ENCODE results near the gene GATA5.

The GATA5 gene

GRCh38 chr20:62501801-62502495 is 26.2 kb upstream of the GATA5 start:
- no peak overlapping the region for H3K27ac ChIP-seq (ENCODE audit: extremely low read depth, low read depth, low read length)
- POLR2A ChIA-PET: no interaction called here
- 0 out of 2 replicates have a peak, but pooled peaks have one; percentile 36 for TF ChIP-seq ATF2 (tag by site-specific recombination; IDR thresholded peaks at IDR 0.05; ENCODE audit: low read depth)
- no peak for TF ChIP-seq IKZF3 (tag by site-specific recombination; IDR thresholded peaks at IDR 0.05)
- no peak for TF ChIP-seq ZNF146 (tag by site-specific recombination; IDR thresholded peaks at IDR 0.05)
- no peak for TF ChIP-seq MZF1 (tag by site-specific recombination; IDR thresholded peaks at IDR 0.05; ENCODE audit: borderline replicate concordance)
- TF ChIP-seq ZNF76 (tag by site-specific recombination; IDR thresholded peaks at IDR 0.05; ENCODE audit: borderline replicate concordance, low read depth): no peak
- no peak for TF ChIP-seq AEBP2 (tag by site-specific recombination; IDR thresholded peaks at IDR 0.05; ENCODE audit: borderline replicate concordance)
- TF ChIP-seq ZNF37A (tag by site-specific recombination; IDR thresholded peaks at IDR 0.05): no peak
- TF ChIP-seq, protein P1, sequence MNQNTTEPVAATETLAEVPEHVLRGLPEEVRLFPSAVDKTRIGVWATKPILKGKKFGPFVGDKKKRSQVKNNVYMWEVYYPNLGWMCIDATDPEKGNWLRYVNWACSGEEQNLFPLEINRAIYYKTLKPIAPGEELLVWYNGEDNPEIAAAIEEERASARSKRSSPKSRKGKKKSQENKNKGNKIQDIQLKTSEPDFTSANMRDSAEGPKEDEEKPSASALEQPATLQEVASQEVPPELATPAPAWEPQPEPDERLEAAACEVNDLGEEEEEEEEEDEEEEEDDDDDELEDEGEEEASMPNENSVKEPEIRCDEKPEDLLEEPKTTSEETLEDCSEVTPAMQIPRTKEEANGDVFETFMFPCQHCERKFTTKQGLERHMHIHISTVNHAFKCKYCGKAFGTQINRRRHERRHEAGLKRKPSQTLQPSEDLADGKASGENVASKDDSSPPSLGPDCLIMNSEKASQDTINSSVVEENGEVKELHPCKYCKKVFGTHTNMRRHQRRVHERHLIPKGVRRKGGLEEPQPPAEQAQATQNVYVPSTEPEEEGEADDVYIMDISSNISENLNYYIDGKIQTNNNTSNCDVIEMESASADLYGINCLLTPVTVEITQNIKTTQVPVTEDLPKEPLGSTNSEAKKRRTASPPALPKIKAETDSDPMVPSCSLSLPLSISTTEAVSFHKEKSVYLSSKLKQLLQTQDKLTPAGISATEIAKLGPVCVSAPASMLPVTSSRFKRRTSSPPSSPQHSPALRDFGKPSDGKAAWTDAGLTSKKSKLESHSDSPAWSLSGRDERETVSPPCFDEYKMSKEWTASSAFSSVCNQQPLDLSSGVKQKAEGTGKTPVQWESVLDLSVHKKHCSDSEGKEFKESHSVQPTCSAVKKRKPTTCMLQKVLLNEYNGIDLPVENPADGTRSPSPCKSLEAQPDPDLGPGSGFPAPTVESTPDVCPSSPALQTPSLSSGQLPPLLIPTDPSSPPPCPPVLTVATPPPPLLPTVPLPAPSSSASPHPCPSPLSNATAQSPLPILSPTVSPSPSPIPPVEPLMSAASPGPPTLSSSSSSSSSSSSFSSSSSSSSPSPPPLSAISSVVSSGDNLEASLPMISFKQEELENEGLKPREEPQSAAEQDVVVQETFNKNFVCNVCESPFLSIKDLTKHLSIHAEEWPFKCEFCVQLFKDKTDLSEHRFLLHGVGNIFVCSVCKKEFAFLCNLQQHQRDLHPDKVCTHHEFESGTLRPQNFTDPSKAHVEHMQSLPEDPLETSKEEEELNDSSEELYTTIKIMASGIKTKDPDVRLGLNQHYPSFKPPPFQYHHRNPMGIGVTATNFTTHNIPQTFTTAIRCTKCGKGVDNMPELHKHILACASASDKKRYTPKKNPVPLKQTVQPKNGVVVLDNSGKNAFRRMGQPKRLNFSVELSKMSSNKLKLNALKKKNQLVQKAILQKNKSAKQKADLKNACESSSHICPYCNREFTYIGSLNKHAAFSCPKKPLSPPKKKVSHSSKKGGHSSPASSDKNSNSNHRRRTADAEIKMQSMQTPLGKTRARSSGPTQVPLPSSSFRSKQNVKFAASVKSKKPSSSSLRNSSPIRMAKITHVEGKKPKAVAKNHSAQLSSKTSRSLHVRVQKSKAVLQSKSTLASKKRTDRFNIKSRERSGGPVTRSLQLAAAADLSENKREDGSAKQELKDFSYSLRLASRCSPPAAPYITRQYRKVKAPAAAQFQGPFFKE (tag by site-specific recombination; IDR thresholded peaks at IDR 0.05; ENCODE audit: borderline replicate concordance): no peak
- TF ChIP-seq ZNF398 (tag by site-specific recombination; IDR thresholded peaks at IDR 0.05): peak; percentile 44; the same call in 1 of the 2 replicates
- peak; percentile 76 for TF ChIP-seq ZBTB21 (tag by site-specific recombination; IDR thresholded peaks at IDR 0.05)
- TF ChIP-seq ZBTB6 (tag by site-specific recombination; IDR thresholded peaks at IDR 0.05): no peak
- TF ChIP-seq ZNF530 (tag by site-specific recombination; IDR thresholded peaks at IDR 0.05; ENCODE audit: low read depth): no peak
- TF ChIP-seq, protein P2, sequence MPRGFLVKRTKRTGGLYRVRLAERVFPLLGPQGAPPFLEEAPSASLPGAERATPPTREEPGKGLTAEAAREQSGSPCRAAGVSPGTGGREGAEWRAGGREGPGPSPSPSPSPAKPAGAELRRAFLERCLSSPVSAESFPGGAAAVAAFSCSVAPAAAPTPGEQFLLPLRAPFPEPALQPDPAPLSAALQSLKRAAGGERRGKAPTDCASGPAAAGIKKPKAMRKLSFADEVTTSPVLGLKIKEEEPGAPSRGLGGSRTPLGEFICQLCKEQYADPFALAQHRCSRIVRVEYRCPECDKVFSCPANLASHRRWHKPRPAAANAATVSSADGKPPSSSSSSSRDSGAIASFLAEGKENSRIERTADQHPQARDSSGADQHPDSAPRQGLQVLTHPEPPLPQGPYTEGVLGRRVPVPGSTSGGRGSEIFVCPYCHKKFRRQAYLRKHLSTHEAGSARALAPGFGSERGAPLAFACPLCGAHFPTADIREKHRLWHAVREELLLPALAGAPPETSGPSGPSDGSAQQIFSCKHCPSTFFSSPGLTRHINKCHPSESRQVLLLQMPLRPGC (tag by site-specific recombination; IDR thresholded peaks at IDR 0.05): peak; percentile 17; the same call in 1 of the 2 replicates
- TF ChIP-seq ZSCAN23 (tag by site-specific recombination; IDR thresholded peaks at IDR 0.05): 0 out of 2 replicates have a peak, but pooled peaks have one; percentile 63
- no peak for TF ChIP-seq ZNF555 (tag by site-specific recombination; conservative IDR thresholded peaks at IDR 0.05)
- no peak for TF ChIP-seq ZNF391 (tag by site-specific recombination; IDR thresholded peaks at IDR 0.05; ENCODE audit: borderline replicate concordance, low read depth)
- TF ChIP-seq ZBTB10 (tag by site-specific recombination; IDR thresholded peaks at IDR 0.05): peak; percentile 37
- TF ChIP-seq ZNF544 (tag by site-specific recombination; IDR thresholded peaks at IDR 0.05): no peak
- peak; percentile 85; the same call in 1 of the 2 replicates for TF ChIP-seq ZNF24 (tag by site-specific recombination; IDR thresholded peaks at IDR 0.05)

More at GRCh38 chr20:62501801-62502495, 26.2 kb upstream of the GATA5 start:
- no peaks in the 10 kb centered on the region for H3K4me1 ChIP-seq (ENCODE audit: control insufficient read depth, insufficient read depth, low read length)
- no peak overlapping the region for H3K4me3 ChIP-seq (ENCODE audit: low read depth, low read length)
- CTCF ChIA-PET: interaction anchor here (0.6 to 1.7 kb wide), 7 partner anchors 31 to 1239 kb away, joined by 3 to 4 read pairs (median 3); no protein-coding TSS in a partner anchor
- H3K36me3 ChIP-seq (ENCODE audit: control insufficient read depth in 2 of 2, insufficient read depth in 1 of 2, low read length in 2 of 2): no peaks in the 10 kb centered on the region
- H3K9me3 ChIP-seq (ENCODE audit: control insufficient read depth, insufficient read depth, low read depth, low read length): no peaks in the 10 kb centered on the region

Measured in HEK293 (cell line).